Measurements from ENCODE around the gene FAM83G.

FAM83G gene

DNA sequence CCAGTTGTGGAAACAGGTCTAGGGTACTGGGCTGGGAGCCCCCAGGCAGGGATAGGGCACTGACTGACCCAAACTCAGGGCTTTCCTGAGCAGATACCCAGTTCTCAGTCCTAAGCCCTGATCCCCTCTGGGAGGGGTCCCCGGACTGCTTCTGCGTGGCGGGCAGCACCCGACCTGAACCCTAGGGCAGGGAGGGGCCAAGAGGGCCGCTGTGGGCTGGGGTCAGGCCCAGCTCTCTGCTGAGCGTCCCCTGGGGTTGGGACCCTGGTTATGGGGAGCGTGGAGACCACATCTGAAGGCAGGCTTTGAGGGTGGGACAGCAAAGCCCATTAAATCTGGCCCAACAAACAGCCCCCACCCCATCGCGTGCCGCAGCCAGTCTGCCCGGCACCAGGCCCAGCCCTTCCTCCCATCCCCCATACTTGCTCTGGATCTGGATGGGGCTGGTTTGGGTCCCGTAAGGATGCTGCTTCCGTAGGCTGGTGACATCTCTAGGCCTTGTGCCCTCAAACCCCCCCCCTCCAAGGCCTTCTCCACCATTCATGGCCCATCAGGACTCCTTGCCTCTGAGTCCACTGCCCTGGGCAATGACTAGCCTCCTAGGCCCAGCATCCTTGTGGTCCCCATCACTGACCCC, 691 bp upstream of the FAM83G start:
- no peak for DNase-seq

DNA sequence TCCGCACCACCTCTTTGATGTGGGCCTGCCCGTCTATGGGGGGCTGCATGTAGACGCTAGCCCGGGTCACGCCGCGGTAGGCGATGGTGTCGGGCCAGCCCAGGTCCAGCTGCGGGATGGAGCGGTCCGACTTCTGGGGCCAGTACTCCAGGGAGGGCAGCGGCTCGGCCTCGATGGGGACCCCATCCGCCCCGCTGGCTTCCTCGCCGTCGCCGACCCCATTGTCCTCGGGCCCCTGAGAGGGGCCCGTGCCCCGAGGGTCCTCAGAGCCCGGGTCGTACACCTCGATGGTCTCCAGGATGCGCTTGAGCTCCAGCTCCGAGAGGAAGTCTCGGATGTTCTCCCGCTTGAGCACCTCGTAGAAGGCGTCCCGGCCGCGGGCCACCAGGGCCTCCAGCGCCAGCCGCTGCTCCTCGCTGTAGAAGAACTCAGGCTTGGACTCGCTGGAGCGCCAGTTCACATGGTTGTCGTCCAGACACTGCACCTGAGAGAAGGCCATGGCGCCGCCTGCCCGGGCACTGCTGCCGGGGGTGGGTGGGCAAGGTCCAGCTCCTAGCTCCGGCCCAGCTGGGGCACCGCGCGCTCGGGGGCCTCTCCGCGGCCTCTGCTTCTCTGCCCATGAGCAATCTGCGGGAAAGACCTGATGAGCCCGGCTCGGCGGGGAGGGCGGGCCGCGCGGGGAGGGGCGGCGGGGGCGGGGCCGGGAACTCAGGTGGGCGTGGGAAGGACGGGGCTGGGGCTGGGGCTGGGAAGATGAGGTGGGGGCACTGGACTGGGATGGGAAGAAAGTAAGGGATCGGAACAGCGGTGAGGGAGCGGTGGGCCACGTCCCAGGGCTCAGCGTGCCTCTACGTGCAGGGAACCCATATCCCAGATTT, 782 bp downstream of the FAM83G start:
- DNase-seq, result no peak

DNA sequence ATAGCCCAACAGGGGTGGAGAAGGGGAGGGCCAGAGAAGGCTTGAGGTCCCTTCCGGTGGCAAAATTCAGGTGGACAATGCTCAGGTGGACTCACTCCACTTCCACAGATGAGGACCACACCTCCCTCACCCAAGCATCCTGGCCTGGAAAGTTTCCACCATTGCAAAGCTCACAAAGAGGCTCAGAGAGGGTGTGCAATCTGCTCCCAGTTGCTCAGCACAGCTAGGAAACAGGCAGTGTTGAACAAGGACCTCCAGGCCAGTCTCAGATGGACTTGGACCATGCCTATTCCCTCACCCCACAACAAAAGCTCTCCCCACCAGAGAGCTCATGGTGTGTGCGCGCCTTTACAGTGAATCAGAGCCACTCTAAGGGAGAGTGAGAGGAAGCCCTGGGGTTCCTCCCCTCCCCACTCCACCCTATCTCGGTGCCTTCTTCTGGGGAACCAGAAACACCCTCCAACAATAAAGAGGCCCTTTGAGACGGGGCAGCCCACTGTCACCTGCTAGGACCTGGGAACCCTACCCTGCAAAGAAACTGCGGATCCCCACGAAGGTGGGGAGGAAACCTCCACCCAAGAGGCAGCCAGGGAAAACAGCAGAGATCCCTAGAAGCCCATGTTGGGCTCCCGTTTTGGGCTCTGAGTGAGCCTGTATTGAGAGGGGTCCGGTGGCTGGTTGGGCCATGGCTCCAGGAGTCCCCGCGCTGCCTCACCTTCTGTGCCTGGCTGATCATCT, 1.6 kb downstream of the FAM83G start:
- DNase-seq, result no peak

DNA sequence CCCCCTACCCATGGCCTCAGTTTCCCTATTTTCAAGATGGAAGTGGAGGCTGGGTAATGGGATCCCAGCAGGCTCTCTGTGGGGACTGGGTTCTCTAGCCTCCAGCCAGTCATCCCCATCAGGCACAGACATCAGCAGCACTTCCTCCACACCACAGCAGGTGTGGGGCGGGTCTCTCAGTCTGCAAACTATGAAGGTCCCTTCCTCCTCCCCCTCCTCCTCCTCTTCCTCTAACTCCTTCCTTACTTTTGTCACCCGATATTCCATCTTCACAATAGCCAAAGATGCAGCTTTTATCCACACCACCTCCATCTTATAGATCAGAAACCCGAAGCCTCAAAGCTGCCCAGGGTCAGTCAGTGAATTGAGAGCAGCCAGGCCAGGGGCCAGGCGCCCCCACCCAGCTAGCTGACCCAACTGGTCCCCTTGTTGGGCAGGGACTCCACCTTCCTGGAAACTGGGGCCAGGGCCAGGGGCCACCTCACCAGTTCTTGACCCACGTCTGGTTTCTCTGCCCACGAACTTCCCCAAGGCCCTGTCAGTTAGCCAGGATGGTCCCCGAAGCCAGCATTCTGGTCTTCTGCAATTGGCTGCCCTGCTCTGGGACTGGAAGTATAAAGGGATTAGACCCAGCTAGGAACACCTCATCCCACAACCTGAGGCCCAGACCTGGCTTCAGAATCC, 2.5 kb downstream of the FAM83G start:
- no peak for DNase-seq

DNA sequence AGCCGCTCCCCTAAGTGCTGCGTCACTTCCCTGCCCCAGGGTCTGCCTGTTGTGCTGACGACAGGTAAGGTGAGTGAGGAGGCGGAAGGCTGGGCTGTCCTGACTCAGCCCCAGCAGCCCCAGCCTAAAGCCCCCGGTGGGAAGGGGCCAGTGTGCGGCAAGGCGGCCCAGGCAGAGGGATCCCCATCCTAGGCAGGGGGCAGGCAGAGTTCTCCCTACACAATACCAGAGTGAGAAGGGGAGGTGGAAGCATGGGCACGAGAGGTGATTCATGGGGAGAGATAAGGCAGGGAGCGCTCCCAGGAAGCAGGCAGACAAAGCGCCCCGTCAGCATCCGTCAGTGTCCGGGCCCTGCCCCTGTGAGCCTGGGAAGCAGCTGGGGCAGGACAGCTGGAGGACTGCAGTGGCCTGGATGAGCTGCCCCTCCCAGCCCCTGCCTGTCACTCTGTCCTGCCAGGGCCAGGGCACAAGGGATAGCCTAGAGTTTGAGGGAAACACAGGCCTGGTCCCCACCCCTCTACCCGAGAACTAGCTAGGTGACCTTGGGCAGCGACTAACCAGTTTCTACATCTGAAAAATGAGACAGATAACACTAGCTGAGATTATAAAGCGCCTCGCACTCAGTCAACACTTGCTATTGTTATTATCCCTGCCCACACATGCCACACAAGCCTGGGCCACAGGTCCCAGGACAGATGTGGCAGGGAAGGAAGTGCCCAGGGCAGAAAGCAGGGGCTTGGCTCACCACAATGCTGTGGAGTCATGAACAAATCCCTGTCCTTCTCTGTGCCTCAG, 3.8 kb downstream of the FAM83G start:
- DNase-seq, result no peak

DNA sequence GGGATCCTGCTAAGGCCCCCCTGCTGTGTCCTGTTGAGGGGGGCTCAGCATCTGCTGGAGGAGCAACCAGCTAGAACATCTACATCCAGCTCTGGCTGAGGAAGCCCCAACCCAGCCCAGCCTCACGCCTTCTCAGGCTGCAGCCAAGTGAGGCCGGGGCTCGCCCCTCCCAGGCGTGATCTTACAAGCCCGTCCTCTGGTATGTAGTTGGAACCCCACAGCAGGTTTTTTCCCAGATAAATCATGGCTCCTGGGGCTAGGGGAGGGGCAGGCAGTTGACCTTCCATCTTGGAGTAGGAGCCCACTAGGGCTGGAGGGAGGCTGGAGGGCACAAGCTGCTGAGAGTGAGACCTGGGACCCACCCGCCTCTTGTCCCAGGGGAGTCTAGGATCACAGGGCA, 4.7 kb downstream of the FAM83G start:
- DNase-seq, result no peak

DNA sequence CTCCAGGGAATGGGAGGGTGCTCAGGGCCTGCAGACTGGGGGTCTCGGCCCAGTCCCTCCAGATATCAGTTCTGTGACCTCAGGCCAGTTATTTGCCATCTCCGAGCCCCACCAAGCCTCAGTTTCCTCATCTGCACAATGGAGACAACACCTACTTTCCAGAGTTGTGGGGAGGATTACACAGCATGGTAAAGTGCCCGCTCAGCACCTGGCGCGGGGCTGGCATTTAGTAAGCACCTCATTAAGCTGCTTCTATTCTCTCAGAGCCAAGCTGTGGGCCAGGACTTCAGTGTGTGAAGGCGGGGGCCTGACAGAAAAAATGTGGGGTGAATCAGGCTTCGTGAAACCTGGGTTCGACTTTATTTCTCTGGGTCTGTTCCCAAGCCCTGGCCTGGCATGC, 5.2 kb downstream of the FAM83G start:
- DNase-seq, result no peak

DNA sequence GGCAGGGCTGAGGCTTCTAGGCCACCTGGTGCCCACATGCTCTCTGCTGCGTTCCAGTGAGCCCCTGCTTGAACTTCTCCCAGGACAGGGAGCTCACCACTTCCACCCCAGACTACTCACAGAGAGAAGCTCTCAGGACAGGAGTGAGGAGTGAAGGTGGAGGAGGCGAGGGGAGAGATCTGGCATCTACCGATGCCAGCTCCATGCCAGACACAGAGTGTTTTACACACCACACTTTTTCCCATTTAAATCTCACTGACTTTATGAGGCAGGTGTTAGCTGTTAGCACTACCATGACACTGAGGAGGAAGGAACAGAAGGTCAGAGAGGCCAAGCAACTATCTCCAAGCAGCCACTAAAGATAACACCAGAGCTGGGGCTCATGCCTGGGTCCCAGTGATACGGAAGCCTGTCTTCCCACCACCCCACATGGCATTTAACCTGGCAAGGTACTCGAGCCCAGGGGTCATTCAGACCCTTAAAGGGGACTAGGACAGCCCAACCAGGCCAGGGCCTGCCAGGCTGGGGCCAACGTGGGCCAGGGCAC, 6.8 kb downstream of the FAM83G start:
- DNase-seq, result no peak

DNA sequence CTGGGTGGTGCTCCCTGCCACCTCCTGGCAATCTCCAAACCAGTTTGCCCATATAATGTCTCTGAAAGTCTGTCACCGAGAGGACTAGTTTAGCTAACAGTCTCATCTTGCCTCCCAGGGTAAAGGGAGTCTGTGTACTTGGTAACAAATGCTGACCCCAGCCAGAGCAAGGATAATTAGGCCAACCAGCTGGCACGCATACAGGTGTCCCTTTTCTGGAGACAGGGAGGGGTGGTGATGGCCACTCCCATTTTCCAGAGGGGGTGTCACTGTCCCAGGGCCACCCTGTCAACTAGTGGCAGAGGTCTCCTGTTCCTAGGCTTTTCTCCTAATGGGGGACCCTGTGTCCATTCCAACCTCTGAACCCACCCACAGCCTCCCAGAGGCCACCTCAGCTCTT, 8.1 kb downstream of the FAM83G start:
- no peak for DNase-seq

DNA sequence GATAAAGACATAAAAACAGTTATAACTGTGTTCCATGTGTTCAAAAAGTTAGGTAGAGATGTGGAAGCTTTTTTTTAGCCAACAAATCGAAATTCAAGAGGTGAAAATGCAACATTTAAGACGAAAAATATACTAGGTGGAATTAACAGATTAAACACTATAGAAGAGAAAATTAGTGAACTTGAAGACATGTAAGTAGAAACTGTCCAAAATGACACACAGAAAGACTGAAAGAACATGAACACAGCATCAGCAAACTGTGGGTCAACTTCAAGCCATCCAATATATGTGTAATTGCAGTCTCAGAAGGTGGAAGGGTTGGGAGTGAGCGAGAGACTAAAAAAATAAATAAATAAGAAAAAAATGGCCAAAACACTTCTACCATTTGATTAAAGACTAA, 9.3 kb downstream of the FAM83G start:
- DNase-seq, result no peak

DNA sequence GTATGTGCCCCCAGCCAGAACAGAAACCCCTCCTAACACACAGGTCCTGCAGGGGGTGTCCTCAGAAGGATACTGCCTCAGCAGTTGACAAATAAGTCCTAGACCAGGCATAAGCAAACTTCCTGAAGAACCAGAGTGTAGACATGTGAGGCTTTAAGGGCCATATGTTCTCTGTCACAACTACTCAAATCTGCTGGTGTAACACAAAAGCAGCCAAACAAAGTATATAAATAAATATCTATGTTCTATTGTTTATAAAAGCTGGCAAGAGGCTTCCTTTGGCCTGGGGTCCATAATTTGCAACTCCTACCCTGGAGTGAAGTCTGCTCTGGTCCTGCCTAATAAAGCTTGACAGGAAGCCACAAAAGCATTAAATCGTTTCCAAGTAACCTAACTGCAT, 9.9 kb downstream of the FAM83G start:
- no peak for DNase-seq

DNA sequence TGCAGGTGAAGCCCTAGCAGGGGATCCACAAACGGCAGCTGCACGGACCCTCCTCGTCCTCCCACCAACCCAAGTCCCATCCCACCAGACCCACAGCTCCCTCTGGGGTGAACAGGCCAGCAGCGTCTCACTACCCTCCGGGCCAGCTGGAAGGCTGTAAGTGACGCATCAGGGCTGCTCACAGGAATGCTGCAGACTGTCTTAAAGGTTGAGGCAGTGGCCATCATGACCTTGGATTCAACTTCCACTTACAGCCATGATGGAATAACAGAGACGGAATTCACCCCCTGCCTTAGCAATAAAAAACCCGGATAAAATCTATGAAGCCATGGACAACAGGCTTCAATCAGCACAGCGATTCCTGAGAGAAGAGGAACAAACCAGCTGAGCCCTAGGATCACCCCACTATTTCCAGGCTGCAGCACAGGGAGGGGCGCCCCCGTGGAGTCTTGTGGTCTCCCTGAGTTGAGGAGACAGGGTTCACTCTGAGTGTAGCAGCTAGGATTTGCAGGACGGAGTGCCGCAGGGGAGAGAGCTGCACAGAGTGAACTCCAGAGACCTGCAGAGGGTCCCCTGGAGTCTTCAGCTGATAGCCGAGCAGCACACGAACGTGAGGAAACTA, 10.5 kb downstream of the FAM83G start:
- DNase-seq, result no peak

DNA sequence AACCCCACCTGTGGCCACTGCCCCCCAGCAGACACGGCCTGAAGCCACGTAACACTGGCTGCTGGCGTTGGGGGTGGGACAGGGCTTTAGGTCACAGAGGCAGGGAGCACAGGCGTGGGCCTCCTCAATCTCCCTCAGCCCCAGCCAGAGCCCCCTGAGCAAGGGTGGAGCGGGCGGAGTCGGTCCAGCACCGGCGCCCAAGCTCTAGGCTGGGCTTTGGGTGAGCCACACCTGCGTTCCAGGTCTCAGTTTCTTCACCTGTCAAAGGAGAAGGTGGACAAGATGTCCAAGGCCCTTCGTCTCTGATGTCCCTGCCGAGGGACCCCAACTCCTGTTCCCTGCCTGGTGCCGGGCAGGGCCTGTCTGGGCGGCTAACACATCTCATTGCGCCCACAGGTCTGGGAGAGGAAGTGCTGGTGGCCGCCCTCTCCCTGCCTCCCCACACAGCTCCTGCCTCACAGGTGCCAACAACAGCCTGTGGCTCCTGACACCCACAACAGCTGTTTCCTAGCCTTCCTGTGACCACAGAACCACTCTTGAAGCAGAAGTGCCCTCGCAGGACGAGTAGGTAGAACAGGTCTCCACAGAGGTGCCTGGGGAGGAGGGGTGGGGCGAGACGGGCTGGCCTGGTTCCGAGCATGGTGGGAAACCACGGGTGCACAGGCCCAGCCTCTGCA, 12.0 kb downstream of the FAM83G start:
- no peak for DNase-seq

DNA sequence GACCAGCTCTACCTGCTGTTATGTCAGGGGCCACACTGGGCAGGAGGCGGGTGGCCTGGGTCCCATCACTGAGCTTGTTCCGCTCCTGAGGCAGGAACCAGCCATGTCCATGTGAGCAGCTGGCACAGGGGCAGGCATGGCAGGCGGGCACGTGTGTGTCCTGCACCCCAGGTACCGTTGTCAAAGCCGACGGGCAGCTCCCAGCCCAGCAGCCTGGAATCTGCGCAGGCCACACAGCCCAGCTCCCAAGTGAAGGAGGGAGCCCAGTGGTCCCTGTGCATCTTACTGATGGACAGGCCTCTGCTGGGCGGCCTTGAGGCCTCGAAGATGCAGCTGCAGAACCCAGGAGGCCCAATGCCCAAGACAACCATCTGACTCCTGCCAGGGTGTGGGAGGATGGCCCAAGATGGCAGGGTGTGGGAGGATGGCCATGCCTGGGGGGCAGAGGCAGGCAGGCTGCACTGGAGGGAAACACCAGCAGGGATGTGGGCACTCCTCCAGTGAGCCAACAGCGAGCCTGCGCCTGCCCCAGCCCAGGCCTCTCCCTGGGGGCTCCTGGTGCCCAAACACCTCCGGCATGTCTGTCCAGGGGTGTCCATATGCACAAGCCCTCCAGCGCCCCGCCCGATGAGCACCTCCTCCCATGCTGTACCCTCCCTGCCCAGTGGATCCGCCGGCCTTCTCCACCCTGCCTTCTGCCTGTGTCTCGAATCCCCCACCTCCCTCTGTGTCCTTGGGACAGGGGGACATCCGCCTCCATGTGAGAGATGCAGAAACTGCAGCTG, 12.8 kb downstream of the FAM83G start:
- DNase-seq, result no peak

DNA sequence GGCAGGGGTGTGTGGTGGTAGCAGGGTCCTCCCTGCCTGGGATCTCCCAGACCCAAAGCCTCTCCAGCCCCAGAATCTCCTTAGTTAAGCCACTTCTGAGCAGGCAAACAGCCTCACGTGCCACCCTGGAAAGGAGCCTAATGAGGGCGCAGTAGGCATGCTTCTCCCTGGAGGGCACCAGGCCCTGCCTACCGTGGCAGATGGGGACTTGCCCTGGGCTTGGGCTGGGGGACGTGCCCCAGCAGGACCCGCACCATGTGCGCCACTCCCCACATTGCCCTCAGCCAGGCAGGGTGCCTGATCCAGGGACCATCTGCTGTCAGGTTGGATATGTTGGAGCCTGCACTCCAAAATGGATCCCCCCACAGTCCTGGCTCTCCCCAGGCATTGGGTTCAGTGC, 14.2 kb downstream of the FAM83G start:
- no peak for DNase-seq

DNA sequence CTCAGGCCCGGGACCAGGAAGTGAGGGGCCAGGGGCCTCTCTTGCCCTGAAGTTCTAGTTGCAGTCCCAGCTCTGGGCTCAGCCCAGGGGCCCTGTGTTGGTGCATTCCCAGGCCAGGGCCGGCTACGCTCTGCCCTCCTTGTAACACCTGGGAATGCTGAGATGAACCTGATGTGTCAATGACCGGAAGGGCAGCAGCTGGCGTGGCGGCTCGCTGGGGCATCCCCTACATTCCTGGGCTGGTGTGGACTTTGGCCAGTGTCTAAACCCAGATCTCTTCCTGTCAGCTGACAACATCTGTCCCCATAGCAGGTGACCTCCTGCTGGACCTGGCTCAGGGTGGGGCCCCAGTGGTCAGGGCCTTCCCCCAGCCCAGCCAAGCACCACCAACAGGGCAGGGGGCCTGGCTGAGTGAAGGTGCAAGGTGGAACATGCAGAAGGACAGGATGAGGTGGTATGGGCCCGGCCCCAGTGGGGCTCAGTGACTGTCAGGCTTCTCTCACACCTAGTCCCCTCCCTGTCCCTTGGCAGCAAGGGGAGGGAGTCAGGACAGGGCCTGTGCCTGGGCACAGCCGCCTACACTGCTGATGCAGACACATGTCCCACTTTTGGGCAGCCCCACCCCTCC, 15.9 kb downstream of the FAM83G start:
- no peak for DNase-seq

DNA sequence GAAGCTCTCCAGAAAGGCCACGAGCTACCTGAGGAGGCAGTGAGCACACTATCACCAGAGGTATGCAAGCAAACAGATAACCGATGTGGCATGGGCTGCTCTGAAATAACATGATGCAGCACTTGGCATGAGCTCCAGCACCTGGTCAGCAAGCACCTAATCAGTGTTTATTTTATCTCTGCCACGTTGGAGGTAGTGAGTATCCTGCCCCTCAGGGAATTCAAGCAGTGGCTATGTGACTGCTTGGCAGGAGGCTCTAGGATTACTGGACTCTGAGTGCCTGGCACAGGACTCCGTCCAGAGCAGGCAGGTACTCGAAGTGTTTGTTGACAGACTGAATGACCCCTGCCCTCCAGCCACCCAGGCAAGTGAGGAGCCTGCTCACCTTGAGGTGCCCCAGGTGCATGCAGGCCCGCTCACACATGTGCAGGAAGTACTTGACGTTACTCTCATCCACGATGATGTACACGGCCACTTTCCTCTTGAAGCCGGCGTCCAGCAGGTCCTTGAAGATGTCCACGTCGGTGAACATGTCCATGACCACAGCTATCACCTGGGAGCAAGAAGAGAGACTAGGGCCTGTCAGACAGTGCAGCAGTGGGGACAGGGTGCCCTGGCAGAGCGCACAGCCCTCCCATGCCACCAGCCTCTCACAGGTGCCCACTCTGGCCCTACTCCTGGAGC, 16.6 kb downstream of the FAM83G start:
- no peak for DNase-seq

DNA sequence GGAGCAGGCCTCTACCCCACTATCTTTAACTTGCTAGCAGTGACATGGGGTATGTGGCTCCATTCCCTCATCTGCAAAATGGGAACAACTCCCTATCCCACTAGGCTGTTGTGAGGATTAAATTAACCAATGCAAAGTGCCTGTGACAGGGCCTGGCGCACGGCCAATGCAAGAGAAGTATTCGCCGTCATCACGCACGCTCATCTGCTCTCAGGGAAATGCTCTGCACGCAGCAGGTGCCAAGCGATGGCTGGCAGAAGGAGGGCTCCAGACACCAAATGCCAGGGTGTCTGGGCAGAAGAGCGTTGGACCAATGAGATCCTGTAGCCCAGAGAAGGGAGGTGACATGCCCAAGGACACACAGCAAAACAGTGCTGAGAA, 17.3 kb downstream of the FAM83G start:
- DNase-seq, result no peak
